Ishikawa (cell line): Measurements from ENCODE around the gene AOX1.

Experiments used
- EGR1 ChIP-seq: IDR thresholded peaks from 2 replicates; pipeline ENCODE4 v1.6.1; 2012
- EP300 ChIP-seq: IDR thresholded peaks from 2 replicates; pipeline ENCODE4 v1.6.1; 2012; ENCODE audit warnings: borderline replicate concordance
- TCF12 ChIP-seq: IDR thresholded peaks from 2 replicates; pipeline ENCODE4 v1.6.1; 2012; ENCODE audit warnings: low read depth

- TF ChIP-seq EGR1 (no peak), TCF12 (no peak), EP300 (no peak)
Observed at GRCh38 chr2:200575957-200576356, 9.9 kb upstream of the AOX1 start.
